ENCODE data around the gene IL25.
"Not testable (repeated sequence)": the region's sequence is repeated elsewhere in the genome, so short reads cannot be mapped to it uniquely, and the experiment has no call there.

Gene IL25

DNA sequence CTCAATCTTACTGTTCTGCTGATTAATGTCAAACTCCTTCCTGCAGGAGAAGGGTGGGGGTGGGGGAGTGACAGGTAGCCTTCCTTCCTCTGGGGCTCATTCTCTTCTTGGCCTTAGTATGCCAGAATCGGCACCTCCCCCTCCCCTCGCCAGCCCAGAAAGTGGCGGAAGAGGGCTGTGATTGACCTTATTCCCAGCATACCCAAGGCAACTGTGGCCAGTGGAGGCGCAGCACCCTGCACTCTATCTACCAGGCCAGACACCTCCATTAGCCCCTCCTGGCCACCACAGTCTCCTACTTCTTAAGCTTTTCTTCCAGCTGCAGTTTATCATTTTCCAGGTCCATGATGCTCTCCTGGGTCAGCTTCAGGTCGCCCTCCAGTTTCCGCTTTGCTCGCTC lies 20.0 kb downstream of the IL25 start:
- no peak for DNase-seq

- DNase-seq = no peak
Observed at GRCh38 chr14:23396126-23396525, 23.5 kb downstream of the IL25 start.

- no peak for DNase-seq
Observed at GRCh38 chr14:23396781-23397407, 24.3 kb downstream of the IL25 start.

GRCh38 chr14:23398348-23398747 lies 25.7 kb downstream of the IL25 start:
- no peak for DNase-seq

GRCh38 chr14:23399136-23399535 lies 26.5 kb downstream of the IL25 start:
- no peak for DNase-seq

GRCh38 chr14:23399591-23399990 lies 27.0 kb downstream of the IL25 start:
- no peak for DNase-seq

GRCh38 chr14:23400496-23401149 lies 28.0 kb downstream of the IL25 start:
- not testable (repeated sequence) for DNase-seq

DNA sequence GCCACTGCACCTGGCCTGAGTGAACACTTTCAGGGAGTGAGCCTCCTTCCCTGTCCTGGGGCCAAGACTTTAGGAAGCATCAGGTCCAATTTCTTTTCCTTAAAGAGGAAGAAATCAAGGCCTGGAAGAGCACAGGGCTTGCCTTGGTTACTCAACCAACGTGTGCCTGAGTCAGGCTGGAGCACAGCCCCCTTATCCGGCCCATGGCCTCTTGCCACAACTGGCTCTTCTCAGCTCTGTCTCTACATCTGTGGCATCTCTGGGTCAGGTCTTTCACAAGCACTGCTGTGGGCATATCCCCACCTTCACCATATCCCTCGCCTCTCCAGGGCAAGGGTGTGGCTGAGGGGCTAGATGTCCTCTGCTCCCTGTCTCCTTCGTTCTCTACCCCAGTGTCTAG lies 28.7 kb downstream of the IL25 start:
- DNase-seq = no peak

DNA sequence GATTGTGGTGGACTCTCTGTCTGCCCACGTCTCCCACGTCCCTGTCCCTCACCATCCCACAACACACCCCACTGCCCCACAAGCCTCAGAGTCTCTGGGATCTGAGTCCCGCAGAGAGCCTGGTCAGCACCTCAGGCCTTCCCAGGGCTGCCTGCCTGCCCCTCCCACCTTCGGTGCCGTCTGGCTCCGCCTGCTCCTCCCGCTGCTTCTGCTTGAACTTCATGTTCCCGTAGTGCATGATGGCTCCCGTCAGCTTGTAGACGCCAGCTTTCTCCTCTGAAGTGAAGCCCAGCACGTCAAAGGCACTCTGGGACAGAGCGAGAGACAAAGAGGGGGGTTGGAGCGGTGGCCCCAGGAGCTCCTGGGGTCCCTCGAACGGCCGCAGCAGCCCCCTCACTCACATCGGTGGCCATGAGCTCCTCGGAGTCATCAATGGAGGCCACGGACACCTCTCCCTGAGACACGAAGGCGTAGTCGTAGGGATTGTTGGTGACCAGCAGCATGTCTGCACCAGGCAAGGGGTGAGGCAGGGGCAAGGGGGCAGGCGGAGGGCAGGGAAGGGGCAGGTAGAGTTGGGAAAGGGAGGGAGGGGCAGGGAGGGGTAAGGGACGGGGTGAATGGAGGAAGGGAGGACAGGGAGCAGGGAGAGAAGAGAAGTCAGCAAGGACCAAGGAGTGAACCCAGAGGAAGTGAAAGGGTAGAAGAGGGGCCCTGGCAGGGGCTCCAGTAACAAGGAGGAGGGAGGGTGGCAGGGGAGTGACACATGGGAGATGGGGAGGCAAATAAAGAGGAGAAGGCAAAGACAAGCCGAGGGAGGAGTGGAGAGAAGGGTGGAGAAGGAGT lies 29.9 kb downstream of the IL25 start:
- no peak for DNase-seq

DNA sequence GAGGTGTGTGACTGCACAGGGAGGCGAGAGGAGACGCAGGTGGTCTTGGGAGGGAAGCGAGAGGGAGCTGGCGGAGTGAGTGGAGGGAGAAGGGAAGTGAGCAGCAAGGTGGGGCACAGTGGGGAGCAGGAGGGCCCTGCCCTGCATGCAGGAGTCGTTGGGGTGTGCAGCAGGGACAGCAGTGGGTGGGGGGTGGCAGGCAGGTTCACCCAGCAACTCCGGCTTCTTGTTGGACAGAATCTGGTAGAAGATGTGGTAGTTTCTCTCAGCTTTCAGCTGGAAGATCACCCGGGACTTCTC lies 30.5 kb downstream of the IL25 start:
- no peak for DNase-seq

DNA sequence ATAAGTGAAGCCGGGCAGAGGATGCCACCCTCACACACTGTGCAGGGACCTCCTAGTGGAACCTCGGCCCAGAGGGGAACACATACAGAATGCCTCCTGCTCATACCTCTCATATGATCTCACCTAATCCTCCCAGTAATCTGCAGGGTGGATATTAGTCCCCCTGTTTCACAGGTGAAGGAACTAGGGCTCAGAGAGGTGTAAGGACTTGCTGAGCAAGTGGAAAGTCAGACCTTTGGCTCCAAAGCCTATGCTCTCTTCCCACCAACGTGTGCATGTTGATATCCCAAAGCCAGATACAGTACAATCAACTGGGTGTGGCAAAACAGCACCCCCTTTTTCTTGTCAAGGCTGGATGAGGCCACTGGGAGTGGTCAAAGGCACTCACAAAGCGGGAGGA lies 31.3 kb downstream of the IL25 start:
- no peak for DNase-seq

DNA sequence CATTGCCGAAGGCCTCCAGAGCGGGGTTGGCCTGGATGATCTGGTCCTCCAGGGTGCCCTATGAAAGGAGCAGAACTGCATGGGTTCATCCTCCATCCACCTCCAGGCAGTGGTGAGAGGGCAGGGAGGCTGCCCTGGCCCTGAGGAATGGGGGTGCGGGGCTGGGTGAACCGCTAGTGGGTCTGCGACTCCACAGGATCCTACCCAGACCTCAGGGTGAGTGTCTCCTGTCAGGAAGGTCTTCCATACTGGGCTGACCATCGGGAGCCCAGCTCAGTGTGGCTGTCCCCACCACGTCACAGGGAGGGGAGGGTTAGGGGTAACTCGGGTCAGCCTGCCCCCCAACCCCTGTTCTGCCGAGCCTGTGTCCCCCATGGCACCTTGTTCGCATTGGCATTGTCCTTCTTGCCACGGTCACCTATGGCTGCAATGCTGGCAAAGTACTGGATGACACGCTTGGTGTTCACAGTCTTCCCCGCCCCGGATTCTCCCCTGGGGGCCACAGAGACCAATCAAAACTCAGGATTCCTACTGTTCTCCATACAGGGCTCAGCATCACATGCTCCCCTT lies 31.8 kb downstream of the IL25 start:
- DNase-seq = no peak

- no peak for DNase-seq
Observed at GRCh38 chr14:23405096-23405495, 32.5 kb downstream of the IL25 start.

DNA sequence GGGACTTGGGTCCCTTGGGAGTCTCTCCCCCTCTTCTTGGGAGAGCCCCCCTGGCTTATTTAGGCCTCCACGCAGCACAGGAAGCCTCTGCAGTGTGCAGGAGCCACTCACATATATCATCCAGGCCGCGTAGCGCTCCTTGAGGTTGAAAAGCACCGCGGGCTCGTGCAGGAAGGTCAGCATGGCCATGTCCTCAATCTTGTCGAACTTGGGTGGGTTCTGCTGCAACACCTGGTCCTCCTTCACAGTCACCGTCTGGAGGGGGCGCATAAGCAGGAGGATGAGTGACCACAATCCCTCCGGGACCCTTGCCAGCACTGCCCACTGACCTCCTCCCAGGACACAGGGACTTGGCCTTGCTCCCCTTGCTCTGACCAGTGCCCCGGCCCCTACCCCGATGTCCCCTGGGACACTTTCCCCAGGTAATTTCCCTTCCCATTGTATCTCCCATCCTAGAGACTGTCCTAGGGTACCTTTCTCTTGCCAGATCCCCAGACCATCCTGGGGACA lies 33.0 kb downstream of the IL25 start:
- DNase-seq = no peak

- peak; percentile 3 to 10 for DNase-seq
Observed at GRCh38 chr14:23406244-23406643, 33.6 kb downstream of the IL25 start.

DNA sequence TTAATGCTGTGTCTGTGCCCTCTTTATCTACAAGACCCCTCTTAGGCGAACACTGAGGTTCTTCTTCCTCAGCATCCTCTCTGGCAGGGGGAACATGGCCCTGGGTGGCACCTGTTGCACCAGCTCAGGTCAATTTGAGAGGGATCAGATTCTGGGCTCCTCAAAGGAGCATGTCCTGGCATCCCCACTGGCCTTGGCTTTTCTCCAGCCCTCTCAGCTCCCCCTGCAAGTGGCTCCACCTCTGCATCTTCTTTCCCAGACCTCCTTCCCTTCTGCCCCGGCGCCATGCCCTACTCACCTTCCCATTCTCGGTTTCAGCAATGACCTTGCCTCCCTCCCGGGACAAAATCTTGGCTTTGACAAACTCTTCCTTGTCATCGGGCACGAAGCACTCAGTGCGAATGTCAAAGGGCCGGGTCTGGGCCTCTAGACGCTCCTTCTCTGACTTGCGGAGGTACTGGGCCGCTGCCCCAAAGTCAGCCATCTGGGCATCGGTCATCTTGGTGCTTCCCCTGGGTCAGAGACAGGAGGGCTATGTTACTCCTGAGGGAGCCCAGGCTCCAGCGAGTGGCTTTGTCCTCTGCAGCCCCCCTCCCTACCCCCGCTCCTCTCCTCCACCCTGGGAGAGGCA lies 34.2 kb downstream of the IL25 start:
- no peak for DNase-seq

GRCh38 chr14:23407516-23408306 lies 35.1 kb downstream of the IL25 start, which contains the start of gene MYH6:
MYH6 (minus strand) TSS chr14:23408273; CDS start chr14:23407223, 1,050 bp downstream.
- no peak for DNase-seq

DNA sequence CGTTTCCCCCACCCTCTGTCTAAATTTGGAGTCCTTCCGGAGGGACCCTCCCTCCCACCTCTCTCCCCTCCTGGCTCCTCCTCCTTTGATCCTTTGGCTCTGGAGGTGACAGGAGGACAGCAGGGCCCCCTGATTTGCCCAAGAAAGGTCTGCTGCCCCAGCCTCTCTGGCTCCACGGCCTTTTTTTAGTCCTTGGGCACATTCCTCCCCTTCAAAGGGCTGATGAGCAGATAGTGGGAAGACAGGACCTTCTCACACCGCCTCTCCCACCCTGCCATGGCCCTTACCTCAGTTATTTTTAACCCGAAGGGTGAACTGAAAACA lies 35.7 kb downstream of the IL25 start:
- no peak for DNase-seq

DNA sequence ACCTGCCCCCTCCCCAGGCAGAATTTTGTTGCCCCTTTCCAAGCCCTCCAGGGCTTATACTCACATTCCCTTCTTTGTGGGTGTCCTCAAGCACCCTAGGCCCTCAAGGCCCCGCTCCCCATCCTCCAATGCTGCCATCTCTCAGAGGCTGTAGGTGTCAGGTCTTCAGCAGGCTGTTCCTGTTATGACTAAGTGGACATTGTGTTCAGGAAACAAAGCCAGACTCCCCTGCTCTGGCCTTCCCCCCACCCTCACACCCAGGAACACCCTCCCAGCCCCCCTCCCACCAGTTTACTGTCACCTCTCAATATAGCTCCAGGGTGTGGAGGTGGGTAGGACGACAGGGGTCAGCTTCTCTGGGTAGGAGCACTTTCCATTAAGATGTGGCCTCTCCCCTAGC lies 36.9 kb downstream of the IL25 start:
- no peak for DNase-seq

DNA sequence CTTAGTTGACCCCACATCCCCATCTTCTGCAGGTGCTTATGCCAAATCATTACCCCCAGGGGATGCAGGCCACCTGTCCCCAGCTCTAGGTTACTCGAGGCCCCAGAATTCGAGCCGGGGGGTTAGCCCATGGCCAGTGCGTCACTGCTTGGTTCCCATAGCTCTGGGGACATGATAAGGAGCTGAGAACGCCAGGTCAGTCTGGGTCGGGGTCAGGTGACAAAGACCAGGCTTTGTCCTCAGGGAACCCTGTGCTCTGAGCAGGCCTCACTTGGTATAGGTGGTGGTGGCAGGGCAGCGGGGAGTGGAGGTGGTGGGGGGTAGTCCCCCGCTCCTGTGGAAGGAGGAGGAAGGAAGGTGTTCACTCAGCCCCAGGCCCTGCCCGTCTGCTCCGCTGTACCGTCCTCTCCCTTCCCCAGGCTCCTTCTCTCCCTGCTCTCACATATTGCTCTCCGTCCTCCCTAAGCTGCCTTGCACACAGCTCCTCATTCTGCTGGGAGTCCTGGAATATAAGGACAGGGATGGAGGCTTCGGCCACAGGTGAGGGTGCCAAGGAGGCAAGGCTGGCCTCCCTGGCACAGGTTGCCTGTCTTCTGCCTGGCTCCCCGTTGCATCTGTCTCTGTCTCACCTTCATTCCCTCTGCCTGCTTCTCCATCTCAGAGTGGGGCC lies 37.5 kb downstream of the IL25 start:
- no peak for DNase-seq
